Measurements from ENCODE around the gene MALAT1. TPM values are rescaled to one million over a fixed set of nuclear protein-coding genes. Genes with fewer than 3 reads are reported as not detected.

Gene MALAT1
- total and polyA plus RNA-seq, 2 of the 13 experiments (the other 11 are each of a cell fraction or from before 2014, with no cell fraction given), result 143 to 1,237 TPM

GRCh38 chr11:65500387-65501185 lies 1.7 kb downstream of the MALAT1 start (continued):
- 0 out of 2 replicates have a peak, but pooled peaks have one; percentile 41 for TF ChIP-seq ZC3H4 (CRISPR knock-in tag; IDR thresholded peaks at IDR 0.05; ENCODE audit: borderline replicate concordance)
- no peak for TF ChIP-seq MIXL1 (CRISPR knock-in tag; IDR thresholded peaks at IDR 0.05)
- TF ChIP-seq BORCS8-MEF2B (CRISPR knock-in tag; IDR thresholded peaks at IDR 0.05), result no peak
- no peak for TF ChIP-seq ZNF768 (CRISPR knock-in tag; IDR thresholded peaks at IDR 0.05)
- no peak for TF ChIP-seq NFE2L1 (CRISPR knock-in tag; IDR thresholded peaks at IDR 0.05; ENCODE audit: borderline replicate concordance)
- no peak for TF ChIP-seq CCAR2 (optimal IDR thresholded peaks at IDR 0.05; ENCODE audit: low read depth, low read length)
- no peak for TF ChIP-seq ZNF563 (CRISPR knock-in tag; IDR thresholded peaks at IDR 0.05)
- TF ChIP-seq NBN (conservative IDR thresholded peaks at IDR 0.05), result no peak
- TF ChIP-seq FOXK1 (CRISPR knock-in tag; IDR thresholded peaks at IDR 0.05; ENCODE audit: borderline replicate concordance, low read depth), result no peak
- no peak for TF ChIP-seq HINFP (CRISPR knock-in tag; IDR thresholded peaks at IDR 0.05; ENCODE audit: low read depth)
- no peak for TF ChIP-seq MTA3 (CRISPR knock-in tag; IDR thresholded peaks at IDR 0.05)
- TF ChIP-seq HDAC6 (IDR thresholded peaks at IDR 0.05; ENCODE audit: low read depth, low read length), result no peak; the same call in 1 of the 2 replicates
- TF ChIP-seq HOXA9 (CRISPR knock-in tag; IDR thresholded peaks at IDR 0.05; ENCODE audit: borderline replicate concordance), result no peak
- peak; percentile 58; the same call in 1 of the 2 replicates for TF ChIP-seq ZNF790 (CRISPR knock-in tag; IDR thresholded peaks at IDR 0.05; ENCODE audit: borderline replicate concordance)
- TF ChIP-seq KAT8 (CRISPR knock-in tag; IDR thresholded peaks at IDR 0.05), result no peak
- TF ChIP-seq, protein P1, sequence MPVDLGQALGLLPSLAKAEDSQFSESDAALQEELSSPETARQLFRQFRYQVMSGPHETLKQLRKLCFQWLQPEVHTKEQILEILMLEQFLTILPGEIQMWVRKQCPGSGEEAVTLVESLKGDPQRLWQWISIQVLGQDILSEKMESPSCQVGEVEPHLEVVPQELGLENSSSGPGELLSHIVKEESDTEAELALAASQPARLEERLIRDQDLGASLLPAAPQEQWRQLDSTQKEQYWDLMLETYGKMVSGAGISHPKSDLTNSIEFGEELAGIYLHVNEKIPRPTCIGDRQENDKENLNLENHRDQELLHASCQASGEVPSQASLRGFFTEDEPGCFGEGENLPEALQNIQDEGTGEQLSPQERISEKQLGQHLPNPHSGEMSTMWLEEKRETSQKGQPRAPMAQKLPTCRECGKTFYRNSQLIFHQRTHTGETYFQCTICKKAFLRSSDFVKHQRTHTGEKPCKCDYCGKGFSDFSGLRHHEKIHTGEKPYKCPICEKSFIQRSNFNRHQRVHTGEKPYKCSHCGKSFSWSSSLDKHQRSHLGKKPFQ (CRISPR knock-in tag; IDR thresholded peaks at IDR 0.05; ENCODE audit: insufficient replicate concordance), result no peak
- TF ChIP-seq NFIC (IDR thresholded peaks at IDR 0.05; ENCODE audit: low read length), result peak; percentile 30; the same call in 1 of the 2 replicates
- TF ChIP-seq ZNF138 (CRISPR knock-in tag; IDR thresholded peaks at IDR 0.05; ENCODE audit: low read depth), result no peak
- TF ChIP-seq ZNF503 (CRISPR knock-in tag; IDR thresholded peaks at IDR 0.05), result no peak
- 0 out of 2 replicates have a peak, but pooled peaks have one; percentile 13 for TF ChIP-seq KMT2B (CRISPR knock-in tag; IDR thresholded peaks at IDR 0.05)

Data from HepG2 (cell line).